ENCODE data around the gene C1QL4.

DNA sequence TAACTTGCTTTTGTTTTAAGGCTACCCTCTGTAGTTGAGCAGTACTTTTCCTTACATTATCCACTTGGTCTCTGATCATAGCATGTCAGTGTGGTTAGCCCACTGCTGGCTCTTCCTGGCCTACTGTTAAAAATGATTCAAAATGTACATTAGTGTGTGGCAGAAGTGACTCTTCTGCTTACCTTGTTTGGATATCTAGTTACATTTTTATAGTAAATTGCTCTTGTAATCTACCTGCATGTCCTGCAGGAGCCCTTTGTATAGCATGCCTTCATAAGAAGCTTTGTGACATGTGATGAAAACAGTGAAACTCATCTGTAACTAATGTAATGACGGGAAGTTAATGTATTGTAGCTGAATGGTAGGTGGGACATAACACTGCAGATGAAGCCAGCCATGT is 38.4 kb upstream of the C1QL4 start:
- TF ChIP-seq, protein P1, sequence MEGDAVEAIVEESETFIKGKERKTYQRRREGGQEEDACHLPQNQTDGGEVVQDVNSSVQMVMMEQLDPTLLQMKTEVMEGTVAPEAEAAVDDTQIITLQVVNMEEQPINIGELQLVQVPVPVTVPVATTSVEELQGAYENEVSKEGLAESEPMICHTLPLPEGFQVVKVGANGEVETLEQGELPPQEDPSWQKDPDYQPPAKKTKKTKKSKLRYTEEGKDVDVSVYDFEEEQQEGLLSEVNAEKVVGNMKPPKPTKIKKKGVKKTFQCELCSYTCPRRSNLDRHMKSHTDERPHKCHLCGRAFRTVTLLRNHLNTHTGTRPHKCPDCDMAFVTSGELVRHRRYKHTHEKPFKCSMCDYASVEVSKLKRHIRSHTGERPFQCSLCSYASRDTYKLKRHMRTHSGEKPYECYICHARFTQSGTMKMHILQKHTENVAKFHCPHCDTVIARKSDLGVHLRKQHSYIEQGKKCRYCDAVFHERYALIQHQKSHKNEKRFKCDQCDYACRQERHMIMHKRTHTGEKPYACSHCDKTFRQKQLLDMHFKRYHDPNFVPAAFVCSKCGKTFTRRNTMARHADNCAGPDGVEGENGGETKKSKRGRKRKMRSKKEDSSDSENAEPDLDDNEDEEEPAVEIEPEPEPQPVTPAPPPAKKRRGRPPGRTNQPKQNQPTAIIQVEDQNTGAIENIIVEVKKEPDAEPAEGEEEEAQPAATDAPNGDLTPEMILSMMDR (IDR thresholded peaks at IDR 0.05) = no peak
- no peak for TF ChIP-seq POLR2A (IDR thresholded peaks at IDR 0.05)

All from Peyer's patch (tissue), 4 donors.